PC-9 (cell line): ENCODE results near the gene PCDH9.

Experiments used
- CTCF ChIP-seq: fragments of 200-600 bp; sonication (generic); conservative IDR thresholded peaks from 2 replicates; pipeline ENCODE4 v1.6.1; 2017; ENCODE audit warnings: mixed run types, antibody characterized with exemption, mild to moderate bottlenecking, moderate library complexity
- EZH2 ChIP-seq: fragments of 200-600 bp; sonication (generic); IDR thresholded peaks from 2 replicates; pipeline ENCODE4 v1.8.0; 2017; ENCODE audit warnings: antibody characterized with exemption, low read depth

- TF ChIP-seq CTCF (no peak), EZH2 (no peak)
Observed at GRCh38 chr13:67137044-67137735, 92.9 kb downstream of the PCDH9 start.
